ENCODE measurements around the gene MYH14. TPM values are rescaled to one million over a fixed set of nuclear protein-coding genes. Genes with fewer than 3 reads are reported as not detected.

MYH14 gene
- total RNA-seq, 2 experiments from 2014 or later = not detected

- H3K4me2 ChIP-seq (ENCODE audit: low read length) = peak overlapping the region; percentile 82
- intact Hi-C loops (cut with micrococcal nuclease; ENCODE audit: unreplicated experiment) = loop anchor here (2.0 to 10.0 kb wide), 2 partner anchors 76 to 1276 kb away; no protein-coding TSS in a partner anchor
- H2AFZ ChIP-seq (ENCODE audit: low read length) = no peak overlapping the region
- DNase-seq (ENCODE audit: low spot score) = peak; percentile 65
- POLR2A ChIA-PET = interaction anchor here (0.6 to 1.5 kb wide), 6 partner anchors 19 to 401 kb away, joined by 3 to 12 read pairs (median 4); partner anchors contain the start of genes SPIB and ZNF473
- H3K4me1 ChIP-seq (ENCODE audit: insufficient read depth, low read length, poor library complexity, severe bottlenecking) = peaks cover 50% of the 10 kb centered on the region
- CTCF ChIA-PET (ENCODE audit: unreplicated experiment) = interaction anchor here (0.6 to 1.0 kb wide), 5 partner anchors 12 to 505 kb away, joined by 3 to 15 read pairs (median 4); no protein-coding TSS in a partner anchor
- TF ChIP-seq CTCF (conservative IDR thresholded peaks at IDR 0.05; ENCODE audit: low read length) (0 out of 2 replicates have a peak, but pooled peaks have one; percentile 1), EZH2phosphoT487 (IDR thresholded peaks at IDR 0.05; ENCODE audit: borderline replicate concordance, low read depth, low read length) (no peak)
- peaks cover 26% of the 10 kb centered on the region for H3K36me3 ChIP-seq (ENCODE audit: insufficient read depth, low read length)
- no peaks in the 10 kb centered on the region for H3K9me2 ChIP-seq (ENCODE audit: insufficient read depth, low read length)
- peaks cover 39% of the 10 kb centered on the region for H3K79me2 ChIP-seq (ENCODE audit: insufficient read depth, low read depth, low read length)
- no peaks in the 10 kb centered on the region for H3K9me3 ChIP-seq (ENCODE audit: low read length)
- peak overlapping the region; percentile 74 for H3K4me3 ChIP-seq (ENCODE audit: low read depth, low read length, poor library complexity, severe bottlenecking)
- BruUV-seq (replicated peaks) = no TSS peak
- H4K20me1 ChIP-seq (ENCODE audit: insufficient read depth, low read length) = peaks cover 14% of the 10 kb centered on the region
- H3K27ac ChIP-seq (ENCODE audit: low read depth, low read length, poor library complexity, severe bottlenecking) = peak overlapping the region; percentile 12
Measured at GRCh38 chr19:50328224-50328872, 124.9 kb downstream of the MYH14 start.

GRCh38 chr19:50328873-50329145 lies 125.4 kb downstream of the MYH14 start:
- Histone ChIP-seq H2AFZ (ENCODE audit: low read length) (no peak overlapping the region), H3K4me2 (ENCODE audit: low read length) (no peak overlapping the region), H3K9me2 (ENCODE audit: insufficient read depth, low read length) (no peaks in the 10 kb centered on the region), H3K79me2 (ENCODE audit: insufficient read depth, low read depth, low read length) (peaks cover 40% of the 10 kb centered on the region), H4K20me1 (ENCODE audit: insufficient read depth, low read length) (peaks cover 14% of the 10 kb centered on the region), H3K27ac (ENCODE audit: low read depth, low read length, poor library complexity, severe bottlenecking) (no peak overlapping the region), H3K4me1 (ENCODE audit: insufficient read depth, low read length, poor library complexity, severe bottlenecking) (peaks cover 55% of the 10 kb centered on the region), H3K4me3 (ENCODE audit: low read depth, low read length, poor library complexity, severe bottlenecking) (peak overlapping the region; percentile 74), H3K9me3 (ENCODE audit: low read length) (no peaks in the 10 kb centered on the region), H3K36me3 (ENCODE audit: insufficient read depth, low read length) (peaks cover 26% of the 10 kb centered on the region)
- DNase-seq (ENCODE audit: low spot score) = no peak
- intact Hi-C loops (cut with micrococcal nuclease; ENCODE audit: unreplicated experiment) = loop anchor here (2.0 to 10.0 kb wide), 2 partner anchors 76 to 1276 kb away; no protein-coding TSS in a partner anchor
- no TSS peak for BruUV-seq (replicated peaks)
- TF ChIP-seq CTCF (conservative IDR thresholded peaks at IDR 0.05; ENCODE audit: low read length) (no peak), EZH2phosphoT487 (IDR thresholded peaks at IDR 0.05; ENCODE audit: borderline replicate concordance, low read depth, low read length) (no peak)
- POLR2A ChIA-PET = interaction anchor here (0.6 to 1.5 kb wide), 6 partner anchors 11 to 303 kb away, joined by 3 to 12 read pairs (median 4); partner anchors contain the start of genes SPIB and ZNF473
- CTCF ChIA-PET (ENCODE audit: unreplicated experiment) = interaction anchor here (0.5 to 1.0 kb wide), 6 partner anchors 12 to 505 kb away, joined by 3 to 15 read pairs (median 4); no protein-coding TSS in a partner anchor
